Neutrophil (primary cell): ENCODE results near the gene FUOM.

Experiments
- H3K27ac ChIP-seq: fragments of 200-600 bp; sonication (generic); 2 replicates; pipeline ENCODE4 v1.5.1; 2016; ENCODE audit warnings: mild to moderate bottlenecking, moderate library complexity
- H3K27me3 ChIP-seq: fragments of 200-600 bp; sonication (generic); 2 replicates; pipeline ENCODE4 v1.6.0; 2016; ENCODE audit warnings: mild to moderate bottlenecking
- H3K36me3 ChIP-seq: fragments of 200-600 bp; sonication (generic); 2 replicates; pipeline ENCODE4 v1.5.1; 2017
- H3K4me1 ChIP-seq, 2 experiments: fragments of 200-600 bp in 1 of 2; sonication (generic) in 1 of 2; 1 replicate in 1 of 2; 2 replicates in 1 of 2; pipeline versions ENCODE4 v1.5.1 to v1.6.1; 2013 to 2016; ENCODE audit warnings: low read depth in 1 of 2, low read length in 1 of 2, mild to moderate bottlenecking in 1 of 2, moderate library complexity in 1 of 2; ENCODE audit not compliant: control insufficient read depth in 1 of 2, insufficient read depth in 1 of 2
- H3K4me3 ChIP-seq, 2 experiments: fragments of 200-600 bp in 1 of 2; sonication (generic) in 1 of 2; 1 replicate in 1 of 2; 2 replicates in 1 of 2; pipeline ENCODE4 v1.5.1; 2013 to 2016; ENCODE audit warnings: low read depth in 1 of 2, low read length in 1 of 2, mild to moderate bottlenecking in 1 of 2, moderate library complexity in 1 of 2
- H3K9me3 ChIP-seq: fragments of 200-600 bp; sonication (generic); 2 replicates; pipeline ENCODE4 v1.5.1; 2016
- CTCF ChIP-seq: fragments of 200-600 bp; sonication (generic); IDR thresholded peaks from 2 replicates; pipeline ENCODE4 v1.5.1; 2016; ENCODE audit warnings: antibody characterized with exemption

FUOM gene

GRCh38 chr10:133396035-133396624 lies 38.3 kb upstream of the FUOM start:
- Histone ChIP-seq H3K27me3 (no peaks in the 10 kb centered on the region), H3K9me3 (no peaks in the 10 kb centered on the region), H3K36me3 (peaks cover 26% of the 10 kb centered on the region), H3K4me1 (peaks cover 13 to 16% of the 10 kb centered on the region in 2 experiments), H3K27ac (no peak overlapping the region), H3K4me3 (no peak overlapping the region)
- TF ChIP-seq CTCF, result no peak

- TF ChIP-seq CTCF, result no peak
- no peaks in the 10 kb centered on the region for H3K9me3 ChIP-seq
- peak overlapping the region; percentile 64 to 88 for H3K4me3 ChIP-seq
- peaks cover 20% of the 10 kb centered on the region for H3K36me3 ChIP-seq
- peaks cover 13 to 20% of the 10 kb centered on the region in 2 experiments for H3K4me1 ChIP-seq
- H3K27me3 ChIP-seq, result no peaks in the 10 kb centered on the region
- peak overlapping the region; percentile 75 for H3K27ac ChIP-seq
Measured at GRCh38 chr10:133394801-133395221, 37.0 kb upstream of the FUOM start.

GRCh38 chr10:133394064-133394663 lies 36.3 kb upstream of the FUOM start, which contains the start of gene MTG1:
Gene MTG1 (plus strand): TSS chr10:133394157. CDS start chr10:133394221, 64 bp downstream.
- H3K27ac ChIP-seq, result peak within 1 kb of the TSS; percentile 75
- TF ChIP-seq CTCF, result peak; percentile 62
- H3K27me3 ChIP-seq, result no peaks in the 10 kb centered on the region
- H3K4me3 ChIP-seq, result peak within 1 kb of the TSS; percentile 64 to 88
- peaks cover 14% of the 10 kb centered on the region for H3K36me3 ChIP-seq
- peaks cover 19 to 26% of the 10 kb centered on the region in 2 experiments for H3K4me1 ChIP-seq
- no peaks in the 10 kb centered on the region for H3K9me3 ChIP-seq

- TF ChIP-seq CTCF, result no peak
- peaks cover 9% of the 10 kb centered on the region for H3K36me3 ChIP-seq
- H3K4me1 ChIP-seq, result peaks cover 23 to 28% of the 10 kb centered on the region in 2 experiments
- H3K27me3 ChIP-seq, result no peaks in the 10 kb centered on the region
- no peaks in the 10 kb centered on the region for H3K9me3 ChIP-seq
- peak overlapping the region; percentile 64 to 88 for H3K4me3 ChIP-seq
- peak overlapping the region; percentile 75 for H3K27ac ChIP-seq
Measured at GRCh38 chr10:133393401-133394063, 35.7 kb upstream of the FUOM start.

GRCh38 chr10:133391761-133392518 lies 34.1 kb upstream of the FUOM start:
- Histone ChIP-seq H3K9me3 (no peaks in the 10 kb centered on the region), H3K27me3 (no peaks in the 10 kb centered on the region), H3K27ac (no peak overlapping the region), H3K4me1 (peaks cover 23 to 28% of the 10 kb centered on the region in 2 experiments), H3K4me3 (no peak overlapping the region), H3K36me3 (no peaks in the 10 kb centered on the region)
- TF ChIP-seq CTCF, result no peak
